GM12801 (cell line): Measurements from ENCODE around the gene FAM50B.

Source experiments
- CTCF ChIP-seq: IDR thresholded peaks from one replicate; pipeline ENCODE4 v1.5.1; 2011; ENCODE audit warnings: control low read depth; ENCODE audit not compliant: insufficient read length; ENCODE audit errors: extremely low read depth

FAM50B gene

GRCh38 chr6:3843379-3844096 is 5.6 kb upstream of the FAM50B start:
- no peak for TF ChIP-seq CTCF

DNA sequence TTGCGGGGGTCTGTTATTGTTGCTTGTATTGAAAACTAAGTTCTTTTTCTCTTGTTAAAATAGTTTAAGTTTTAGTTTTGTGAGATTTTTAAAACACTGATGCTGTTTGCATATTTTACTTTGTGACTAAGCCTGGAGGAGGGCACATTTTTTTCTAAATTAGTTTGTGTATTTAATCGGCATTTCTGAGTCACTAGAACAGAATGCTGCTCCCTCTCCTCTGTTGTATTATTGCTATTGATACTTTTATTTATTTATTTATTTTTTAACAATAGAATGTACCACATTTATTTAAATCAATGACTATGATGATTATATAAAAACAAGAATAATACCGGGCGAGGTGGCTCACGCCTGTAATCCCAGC is 5.1 kb upstream of the FAM50B start:
- no peak for TF ChIP-seq CTCF

DNA sequence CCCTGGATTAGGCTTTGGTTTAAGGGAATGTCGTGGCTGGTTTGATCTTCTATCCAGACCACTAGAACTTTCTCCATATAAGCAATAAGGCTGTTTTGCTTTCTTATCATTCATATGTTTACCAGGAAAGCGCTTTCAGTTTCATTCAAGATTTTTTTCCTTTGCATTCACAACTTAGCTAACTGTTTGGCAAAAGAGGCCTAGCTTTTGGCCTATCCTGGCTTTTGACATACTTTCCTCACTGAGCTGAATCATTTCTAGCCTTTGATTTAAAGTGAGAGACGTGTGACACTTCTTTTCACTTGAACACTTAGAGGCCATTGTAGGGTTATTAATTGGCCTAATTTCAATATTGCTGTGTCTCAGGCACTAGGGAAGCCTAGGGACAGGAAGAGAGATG is 1.7 kb upstream of the FAM50B start:
- no peak for TF ChIP-seq CTCF

DNA sequence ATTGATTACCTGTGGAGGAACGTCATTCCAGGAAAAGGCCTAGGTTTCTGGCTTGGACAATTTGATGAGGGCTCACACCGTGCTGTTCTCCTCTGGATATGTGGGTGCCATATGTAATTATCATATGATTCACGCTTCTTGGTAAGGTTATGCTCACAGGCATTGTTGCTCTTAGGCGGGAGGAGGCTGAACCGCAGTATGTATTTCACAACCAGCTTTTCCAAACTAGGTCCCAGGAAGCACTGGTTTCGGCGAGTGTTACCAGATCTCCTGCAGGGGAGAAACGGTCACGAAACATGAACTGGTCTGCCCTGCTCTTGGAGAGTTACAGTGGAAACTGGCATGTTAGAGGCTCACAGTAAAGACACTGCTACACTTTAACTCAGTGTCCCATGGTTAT is 793 bp upstream of the FAM50B start:
- TF ChIP-seq CTCF, result no peak

DNA sequence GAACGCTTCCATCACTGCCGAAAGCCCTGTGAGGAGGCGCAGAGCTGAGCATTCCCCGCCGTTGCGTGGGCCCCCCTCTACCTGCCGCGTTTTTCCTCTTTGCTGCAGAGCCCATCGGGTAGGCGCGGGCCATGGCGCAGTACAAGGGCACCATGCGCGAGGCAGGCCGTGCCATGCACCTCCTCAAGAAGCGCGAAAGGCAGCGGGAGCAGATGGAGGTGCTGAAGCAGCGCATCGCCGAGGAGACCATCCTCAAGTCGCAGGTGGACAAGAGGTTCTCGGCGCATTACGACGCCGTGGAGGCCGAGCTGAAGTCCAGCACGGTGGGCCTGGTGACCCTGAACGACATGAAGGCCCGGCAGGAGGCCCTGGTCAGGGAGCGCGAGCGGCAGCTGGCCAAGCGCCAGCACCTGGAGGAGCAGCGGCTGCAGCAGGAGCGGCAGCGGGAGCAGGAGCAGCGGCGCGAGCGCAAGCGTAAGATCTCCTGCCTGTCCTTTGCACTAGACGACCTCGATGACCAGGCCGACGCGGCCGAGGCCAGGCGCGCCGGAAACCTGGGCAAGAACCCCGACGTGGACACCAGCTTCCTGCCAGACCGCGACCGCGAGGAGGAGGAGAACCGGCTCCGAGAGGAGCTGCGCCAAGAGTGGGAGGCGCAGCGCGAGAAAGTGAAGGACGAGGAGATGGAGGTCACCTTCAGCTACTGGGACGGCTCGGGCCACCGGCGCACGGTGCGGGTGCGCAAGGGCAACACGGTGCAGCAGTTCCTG is 693 bp downstream of the FAM50B start:
- no peak for TF ChIP-seq CTCF

DNA sequence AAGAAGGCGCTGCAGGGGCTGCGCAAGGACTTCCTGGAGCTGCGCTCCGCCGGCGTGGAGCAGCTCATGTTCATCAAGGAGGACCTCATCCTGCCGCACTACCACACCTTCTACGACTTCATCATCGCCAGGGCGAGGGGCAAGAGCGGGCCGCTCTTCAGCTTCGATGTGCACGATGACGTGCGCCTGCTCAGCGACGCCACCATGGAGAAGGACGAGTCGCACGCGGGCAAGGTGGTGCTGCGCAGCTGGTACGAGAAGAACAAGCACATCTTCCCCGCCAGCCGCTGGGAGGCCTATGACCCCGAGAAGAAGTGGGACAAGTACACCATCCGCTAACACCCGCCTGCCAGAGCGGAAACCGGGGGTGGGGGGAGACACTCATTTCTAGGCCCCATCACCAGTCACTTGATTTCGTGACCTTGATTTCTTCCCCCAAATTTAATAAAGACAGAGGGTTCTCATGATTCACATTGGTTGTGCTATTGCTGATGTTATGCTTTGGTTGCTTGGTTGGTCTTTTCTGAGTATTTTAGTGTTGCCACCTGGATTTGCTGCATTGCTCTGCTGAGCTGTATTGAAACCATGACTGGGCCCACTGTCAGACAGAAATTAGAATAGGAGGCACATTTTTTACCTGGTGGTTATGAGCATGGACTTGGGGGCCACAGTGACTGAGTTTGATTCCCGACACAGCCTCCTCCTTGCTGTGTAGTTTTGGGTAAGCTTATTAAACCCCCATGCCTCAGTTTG is 1.5 kb downstream of the FAM50B start:
- TF ChIP-seq CTCF, result no peak

GRCh38 chr6:3851839-3852238 is 2.7 kb downstream of the FAM50B start:
- no peak for TF ChIP-seq CTCF
